ENCODE results near the gene SPAG6. TPM values are rescaled to one million over a fixed set of nuclear protein-coding genes. Genes with fewer than 3 reads are reported as not detected.

Gene SPAG6
- total RNA-seq, 1 donor from 2014 or later, result not detected

- no peak for DNase-seq
Observed at GRCh38 chr10:22322641-22323160, 22.6 kb upstream of the SPAG6 start.

- DNase-seq, result no peak
Observed at GRCh38 chr10:22323538-22324305, 21.6 kb upstream of the SPAG6 start.

GRCh38 chr10:22324413-22324812 lies 20.9 kb upstream of the SPAG6 start:
- no peak for DNase-seq

- DNase-seq, result no peak
Observed at GRCh38 chr10:22324893-22325271, 20.4 kb upstream of the SPAG6 start.

- peak; percentile 38 for DNase-seq
Observed at GRCh38 chr10:22325272-22326144, 19.8 kb upstream of the SPAG6 start.

GRCh38 chr10:22326145-22326702 lies 19.1 kb upstream of the SPAG6 start:
- no peak for DNase-seq

GRCh38 chr10:22329150-22329549 lies 16.1 kb upstream of the SPAG6 start:
- DNase-seq, result no peak

GRCh38 chr10:22332116-22332692 lies 13.1 kb upstream of the SPAG6 start:
- DNase-seq, result no peak

GRCh38 chr10:22333167-22333974 lies 11.9 kb upstream of the SPAG6 start:
- DNase-seq, result no peak

GRCh38 chr10:22333975-22334282 lies 11.4 kb upstream of the SPAG6 start:
- no peak for DNase-seq

GRCh38 chr10:22334414-22335172 lies 10.7 kb upstream of the SPAG6 start:
- DNase-seq, result peak; percentile 19

- DNase-seq, result peak; percentile 39
Observed at GRCh38 chr10:22335173-22335933, 9.9 kb upstream of the SPAG6 start.

GRCh38 chr10:22338185-22338900 lies 7.0 kb upstream of the SPAG6 start:
- DNase-seq, result no peak

GRCh38 chr10:22338931-22339330 lies 6.4 kb upstream of the SPAG6 start:
- DNase-seq, result no peak

- DNase-seq, result no peak
Observed at GRCh38 chr10:22339761-22340328, 5.5 kb upstream of the SPAG6 start.

GRCh38 chr10:22340329-22341189 lies 4.7 kb upstream of the SPAG6 start:
- peak; percentile 87 for DNase-seq

GRCh38 chr10:22341190-22341925 lies 3.9 kb upstream of the SPAG6 start:
- DNase-seq, result peak; percentile 32

GRCh38 chr10:22341926-22342196 lies 3.4 kb upstream of the SPAG6 start:
- no peak for DNase-seq

Data from skin of body (tissue), 2 donors.